Loucy (cell line): ENCODE data around the gene DTX1.

Source experiments
- H2AFZ ChIP-seq: fragments of 200-600 bp; sonication (generic); 2 replicates; pipeline ENCODE4 v1.6.0; 2016; ENCODE audit warnings: antibody characterized with exemption, mild to moderate bottlenecking, low read length, moderate library complexity
- H3F3A ChIP-seq: fragments of 200-600 bp; 2 replicates; pipeline ENCODE4 v1.6.0; 2016; ENCODE audit warnings: antibody characterized with exemption, low read depth, mild to moderate bottlenecking
- H3K27me3 ChIP-seq: fragments of 200-600 bp; sonication (generic); 2 replicates; pipeline ENCODE4 v1.6.1; 2014; ENCODE audit warnings: low read length, mild to moderate bottlenecking; ENCODE audit not compliant: insufficient read depth, poor library complexity, severe bottlenecking
- H3K36me3 ChIP-seq: fragments of 200-600 bp; sonication (generic); 2 replicates; pipeline ENCODE4 v1.6.1; 2016; ENCODE audit warnings: low read length; ENCODE audit not compliant: insufficient read depth
- H3K4me1 ChIP-seq: fragments of 200-600 bp; sonication (generic); 2 replicates; pipeline ENCODE4 v1.5.1; 2014; ENCODE audit warnings: low read length, mild to moderate bottlenecking; ENCODE audit not compliant: insufficient read depth, poor library complexity, severe bottlenecking
- H3K4me2 ChIP-seq: fragments of 200-600 bp; sonication (generic); 2 replicates; pipeline ENCODE4 v1.6.0; 2014; ENCODE audit warnings: antibody characterized with exemption, low read length, low read depth, mild to moderate bottlenecking; ENCODE audit not compliant: poor library complexity, severe bottlenecking
- H3K4me3 ChIP-seq: fragments of 200-600 bp; sonication (generic); 2 replicates; pipeline ENCODE4 v1.5.1; 2014; ENCODE audit warnings: low read length, mild to moderate bottlenecking, mixed read lengths; ENCODE audit not compliant: poor library complexity, severe bottlenecking
- H3K79me2 ChIP-seq: fragments of 200-600 bp; sonication (generic); 2 replicates; pipeline ENCODE4 v1.6.1; 2014; ENCODE audit warnings: low read length; ENCODE audit not compliant: insufficient read depth
- H3K9ac ChIP-seq: fragments of 200-600 bp; sonication (generic); 2 replicates; pipeline ENCODE4 v1.6.0; 2014; ENCODE audit warnings: mild to moderate bottlenecking, low read depth, low read length, moderate library complexity; ENCODE audit not compliant: poor library complexity, severe bottlenecking
- H3K9me2 ChIP-seq: fragments of 200-600 bp; sonication (generic); replicated peaks from 2 replicates; pipeline ENCODE4 v1.6.1; 2016; ENCODE audit warnings: low read depth, low read length, mixed read lengths
- H3K9me3 ChIP-seq: fragments of 200-600 bp; sonication (generic); 2 replicates; pipeline ENCODE4 v1.6.1; 2014; ENCODE audit warnings: mild to moderate bottlenecking, antibody characterized with exemption, low read length, low read depth; ENCODE audit not compliant: insufficient read depth
- H4K20me1 ChIP-seq: fragments of 200-600 bp; sonication (generic); 2 replicates; pipeline ENCODE4 v1.6.0; 2014; ENCODE audit warnings: antibody characterized with exemption, low read length, mild to moderate bottlenecking; ENCODE audit not compliant: insufficient read depth, poor library complexity, severe bottlenecking
- EZH2phosphoT487 ChIP-seq: fragments of 200-600 bp; IDR thresholded peaks from 2 replicates; pipeline ENCODE4 v1.6.1; 2018; ENCODE audit warnings: antibody characterized with exemption, mild to moderate bottlenecking, moderate library complexity, borderline replicate concordance
- TF ChIP-seq, protein P1 (sequence below): fragments of 200-600 bp; sonication (generic); conservative IDR thresholded peaks from 2 replicates; pipeline ENCODE4 v1.5.1; 2014; ENCODE audit warnings: mild to moderate bottlenecking, antibody characterized with exemption, low read length

DTX1 gene

DNA sequence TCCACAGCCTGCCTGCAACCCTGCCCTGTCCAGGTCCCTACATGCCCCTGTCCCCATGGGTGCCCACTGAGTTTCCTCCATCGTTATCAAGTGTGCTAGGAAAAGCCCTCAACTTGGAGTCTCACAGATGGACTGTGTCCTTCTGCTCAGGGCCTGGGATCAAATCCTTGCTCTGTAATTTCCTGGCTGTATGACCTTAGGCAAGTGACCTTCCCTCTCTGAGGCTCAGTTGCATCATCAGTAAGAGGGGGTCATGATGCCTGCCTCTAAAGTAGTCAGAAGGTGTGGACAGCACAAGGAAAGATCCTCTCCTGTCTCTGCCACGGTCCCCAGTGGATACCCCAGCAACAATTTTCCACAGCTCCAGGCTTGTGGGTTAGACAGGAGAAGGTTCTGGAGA is 56.9 kb downstream of the DTX1 start:
- H3K4me1 ChIP-seq = no peaks in the 10 kb centered on the region
- H3K9me2 ChIP-seq = no peaks in the 10 kb centered on the region
- H3K36me3 ChIP-seq = no peaks in the 10 kb centered on the region
- H2AFZ ChIP-seq = no peak overlapping the region
- no peaks in the 10 kb centered on the region for H4K20me1 ChIP-seq
- H3K4me2 ChIP-seq = no peak overlapping the region
- H3K9ac ChIP-seq = no peak overlapping the region
- H3K79me2 ChIP-seq = no peaks in the 10 kb centered on the region
- H3K27me3 ChIP-seq = no peaks in the 10 kb centered on the region
- H3K4me3 ChIP-seq = no peak overlapping the region
- H3F3A ChIP-seq = no peaks in the 10 kb centered on the region
- H3K9me3 ChIP-seq = no peaks in the 10 kb centered on the region
- TF ChIP-seq, protein P1, sequence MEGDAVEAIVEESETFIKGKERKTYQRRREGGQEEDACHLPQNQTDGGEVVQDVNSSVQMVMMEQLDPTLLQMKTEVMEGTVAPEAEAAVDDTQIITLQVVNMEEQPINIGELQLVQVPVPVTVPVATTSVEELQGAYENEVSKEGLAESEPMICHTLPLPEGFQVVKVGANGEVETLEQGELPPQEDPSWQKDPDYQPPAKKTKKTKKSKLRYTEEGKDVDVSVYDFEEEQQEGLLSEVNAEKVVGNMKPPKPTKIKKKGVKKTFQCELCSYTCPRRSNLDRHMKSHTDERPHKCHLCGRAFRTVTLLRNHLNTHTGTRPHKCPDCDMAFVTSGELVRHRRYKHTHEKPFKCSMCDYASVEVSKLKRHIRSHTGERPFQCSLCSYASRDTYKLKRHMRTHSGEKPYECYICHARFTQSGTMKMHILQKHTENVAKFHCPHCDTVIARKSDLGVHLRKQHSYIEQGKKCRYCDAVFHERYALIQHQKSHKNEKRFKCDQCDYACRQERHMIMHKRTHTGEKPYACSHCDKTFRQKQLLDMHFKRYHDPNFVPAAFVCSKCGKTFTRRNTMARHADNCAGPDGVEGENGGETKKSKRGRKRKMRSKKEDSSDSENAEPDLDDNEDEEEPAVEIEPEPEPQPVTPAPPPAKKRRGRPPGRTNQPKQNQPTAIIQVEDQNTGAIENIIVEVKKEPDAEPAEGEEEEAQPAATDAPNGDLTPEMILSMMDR = no peak
- TF ChIP-seq EZH2phosphoT487 = no peak

DNA sequence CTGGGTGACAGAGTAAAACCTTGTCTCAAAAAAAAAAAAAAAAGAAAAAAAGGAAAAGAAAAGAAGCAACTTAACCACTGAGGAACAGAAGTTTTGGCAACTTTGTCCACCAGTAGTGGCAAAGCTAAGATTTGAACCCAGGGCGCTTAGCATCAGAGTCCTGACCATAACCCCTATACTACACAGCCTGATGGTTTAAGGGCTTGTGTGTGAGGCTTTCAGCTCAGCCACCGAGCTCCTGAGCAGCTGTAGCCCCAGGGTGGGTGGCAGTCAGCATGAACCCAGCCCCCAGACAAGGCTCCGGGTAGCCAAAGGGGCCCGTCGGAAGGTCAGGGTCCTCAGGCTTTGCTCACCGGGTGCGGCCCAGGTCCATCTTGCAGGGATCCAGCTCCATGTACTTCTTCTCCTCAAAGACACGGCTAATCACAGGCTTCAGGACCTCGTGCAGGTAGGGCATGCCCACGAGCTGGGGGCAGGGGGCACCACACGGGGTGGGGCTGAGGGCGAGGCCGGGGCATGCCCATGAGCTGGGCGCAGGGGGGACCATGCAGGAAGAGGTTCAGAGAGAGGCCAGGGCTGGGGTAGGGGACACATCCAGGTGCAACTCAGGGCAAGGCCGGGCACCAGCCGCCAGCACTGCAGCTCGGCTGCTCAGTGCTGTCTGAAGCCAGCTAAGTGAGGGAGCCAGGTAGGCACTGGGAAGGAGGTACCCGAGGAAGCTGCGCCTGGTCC is 58.1 kb downstream of the DTX1 start:
- Histone ChIP-seq H3F3A (no peaks in the 10 kb centered on the region), H3K4me2 (no peak overlapping the region), H3K79me2 (no peaks in the 10 kb centered on the region), H3K9me2 (no peaks in the 10 kb centered on the region), H3K9me3 (no peaks in the 10 kb centered on the region), H3K27me3 (no peaks in the 10 kb centered on the region), H3K9ac (no peak overlapping the region), H2AFZ (no peak overlapping the region), H3K36me3 (no peaks in the 10 kb centered on the region), H3K4me1 (no peaks in the 10 kb centered on the region), H3K4me3 (no peak overlapping the region), H4K20me1 (no peaks in the 10 kb centered on the region)
- TF ChIP-seq, protein P1 = no peak
- no peak for TF ChIP-seq EZH2phosphoT487

DNA sequence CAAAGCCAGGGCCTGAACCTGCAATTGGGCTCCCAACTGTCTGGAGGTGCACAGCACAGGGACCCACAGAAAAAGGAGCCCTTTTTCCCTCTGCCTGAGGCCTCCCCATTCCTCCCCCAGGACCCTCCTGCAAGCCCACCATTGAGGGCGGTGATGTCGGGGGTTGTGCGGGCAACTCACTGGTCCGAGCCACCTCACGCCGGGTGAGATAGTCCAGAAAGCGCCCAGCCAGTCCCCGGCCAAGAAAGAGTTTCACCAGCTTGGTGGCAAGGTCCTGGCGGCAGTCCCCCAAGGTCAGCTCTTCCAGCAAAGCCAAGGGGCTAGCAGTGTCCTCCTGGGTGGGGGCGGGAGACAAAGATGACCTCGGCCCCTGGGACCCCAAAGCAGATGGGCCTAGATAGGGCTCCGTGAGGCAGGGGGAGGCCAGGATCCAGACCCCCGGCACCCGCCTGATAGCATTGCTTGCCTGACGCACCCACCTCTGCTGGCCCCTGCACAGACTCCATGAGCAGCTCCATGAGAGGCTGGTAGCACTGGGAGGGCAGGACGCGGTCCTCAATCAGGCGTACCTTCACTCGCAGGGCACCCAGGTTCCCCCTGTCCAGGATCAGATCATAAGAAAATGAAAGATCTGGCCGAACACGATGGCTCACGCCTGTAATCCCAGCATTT is 59.1 kb downstream of the DTX1 start:
- no peak overlapping the region for H3K9ac ChIP-seq

More for the DNA sequence above, 59.1 kb downstream of the DTX1 start:
- Histone ChIP-seq H3K4me3 (no peak overlapping the region), H3K4me2 (no peak overlapping the region), H3K79me2 (no peaks in the 10 kb centered on the region), H3K4me1 (no peaks in the 10 kb centered on the region), H4K20me1 (no peaks in the 10 kb centered on the region), H3F3A (no peaks in the 10 kb centered on the region), H3K36me3 (no peaks in the 10 kb centered on the region), H3K9me2 (no peaks in the 10 kb centered on the region), H3K27me3 (no peaks in the 10 kb centered on the region), H2AFZ (no peak overlapping the region), H3K9me3 (no peaks in the 10 kb centered on the region)
- TF ChIP-seq EZH2phosphoT487 = no peak
- TF ChIP-seq, protein P1 = no peak
